GM21390 (cell line): ENCODE results near the gene PROKR1.

ENCODE experiments used
- ATAC-seq: cut with Tn5 transposase; IDR thresholded peaks from one replicate; pipeline ENCODE4 v1.9.1; 2021; ENCODE audit not compliant: unreplicated experiment

PROKR1 gene

GRCh38 chr2:68695971-68696370 is 52.6 kb downstream of the PROKR1 start:
- no peak for ATAC-seq

- no peak for ATAC-seq
These were observed 53.2 kb downstream of the PROKR1 start for GRCh38 chr2:68696554-68696953.

- no peak for ATAC-seq
These were observed 55.4 kb downstream of the PROKR1 start for GRCh38 chr2:68698567-68699377.

GRCh38 chr2:68700560-68700959 is 57.2 kb downstream of the PROKR1 start:
- no peak for ATAC-seq

- no peak for ATAC-seq
These were observed 63.3 kb downstream of the PROKR1 start for GRCh38 chr2:68706637-68707036.
